ENCODE results near the gene FHOD3.

DNA sequence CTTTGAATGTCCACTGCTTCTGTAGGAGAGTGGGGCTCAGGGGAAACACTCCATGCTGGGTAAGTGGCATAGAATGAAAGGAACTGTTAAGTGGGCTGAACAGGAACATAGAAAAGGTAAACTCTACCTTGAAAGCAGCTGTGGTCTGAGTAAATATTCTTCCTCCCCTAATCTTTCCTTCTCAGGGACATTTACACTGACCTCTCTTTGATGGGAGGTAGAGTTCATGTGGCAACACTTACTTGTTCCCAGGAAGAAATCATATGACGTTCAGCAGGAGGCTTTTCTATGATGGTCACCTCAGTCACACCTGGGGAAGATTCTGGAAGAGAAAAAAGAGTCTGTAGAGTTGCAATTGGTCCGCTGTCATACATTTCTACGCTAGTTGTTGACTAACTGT, 521.1 kb downstream of the FHOD3 start:
- TF ChIP-seq, protein P1, sequence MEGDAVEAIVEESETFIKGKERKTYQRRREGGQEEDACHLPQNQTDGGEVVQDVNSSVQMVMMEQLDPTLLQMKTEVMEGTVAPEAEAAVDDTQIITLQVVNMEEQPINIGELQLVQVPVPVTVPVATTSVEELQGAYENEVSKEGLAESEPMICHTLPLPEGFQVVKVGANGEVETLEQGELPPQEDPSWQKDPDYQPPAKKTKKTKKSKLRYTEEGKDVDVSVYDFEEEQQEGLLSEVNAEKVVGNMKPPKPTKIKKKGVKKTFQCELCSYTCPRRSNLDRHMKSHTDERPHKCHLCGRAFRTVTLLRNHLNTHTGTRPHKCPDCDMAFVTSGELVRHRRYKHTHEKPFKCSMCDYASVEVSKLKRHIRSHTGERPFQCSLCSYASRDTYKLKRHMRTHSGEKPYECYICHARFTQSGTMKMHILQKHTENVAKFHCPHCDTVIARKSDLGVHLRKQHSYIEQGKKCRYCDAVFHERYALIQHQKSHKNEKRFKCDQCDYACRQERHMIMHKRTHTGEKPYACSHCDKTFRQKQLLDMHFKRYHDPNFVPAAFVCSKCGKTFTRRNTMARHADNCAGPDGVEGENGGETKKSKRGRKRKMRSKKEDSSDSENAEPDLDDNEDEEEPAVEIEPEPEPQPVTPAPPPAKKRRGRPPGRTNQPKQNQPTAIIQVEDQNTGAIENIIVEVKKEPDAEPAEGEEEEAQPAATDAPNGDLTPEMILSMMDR (conservative IDR thresholded peaks at IDR 0.05; ENCODE audit: low read length): no peak
- TF ChIP-seq EZH2phosphoT487 (IDR thresholded peaks at IDR 0.05; ENCODE audit: borderline replicate concordance): no peak
